Measurements from ENCODE around the gene ZNF862.

Gene ZNF862

DNA sequence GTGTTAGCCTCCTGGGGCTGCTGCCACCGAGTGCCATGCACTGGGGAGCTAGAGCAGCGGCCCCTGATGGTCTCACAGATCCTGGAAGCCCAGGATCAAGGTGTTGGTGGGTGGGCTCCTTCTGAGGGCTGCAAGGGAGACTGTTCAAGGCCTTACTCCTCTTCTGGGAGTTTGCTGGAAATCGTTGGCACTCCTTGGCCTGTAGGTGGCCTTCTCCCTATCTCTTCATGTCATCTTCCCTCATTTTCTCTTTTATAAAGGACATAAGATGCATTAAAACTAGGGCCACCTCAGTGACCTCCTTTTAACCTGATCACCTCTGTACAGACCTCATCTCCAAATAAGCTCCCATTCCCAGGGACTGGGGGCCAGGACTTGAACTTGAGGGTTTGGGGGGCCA lies 27.0 kb upstream of the ZNF862 start:
- no peak for DNase-seq (ENCODE audit: low read depth in 1 of 2, low spot score in 1 of 2)

DNA sequence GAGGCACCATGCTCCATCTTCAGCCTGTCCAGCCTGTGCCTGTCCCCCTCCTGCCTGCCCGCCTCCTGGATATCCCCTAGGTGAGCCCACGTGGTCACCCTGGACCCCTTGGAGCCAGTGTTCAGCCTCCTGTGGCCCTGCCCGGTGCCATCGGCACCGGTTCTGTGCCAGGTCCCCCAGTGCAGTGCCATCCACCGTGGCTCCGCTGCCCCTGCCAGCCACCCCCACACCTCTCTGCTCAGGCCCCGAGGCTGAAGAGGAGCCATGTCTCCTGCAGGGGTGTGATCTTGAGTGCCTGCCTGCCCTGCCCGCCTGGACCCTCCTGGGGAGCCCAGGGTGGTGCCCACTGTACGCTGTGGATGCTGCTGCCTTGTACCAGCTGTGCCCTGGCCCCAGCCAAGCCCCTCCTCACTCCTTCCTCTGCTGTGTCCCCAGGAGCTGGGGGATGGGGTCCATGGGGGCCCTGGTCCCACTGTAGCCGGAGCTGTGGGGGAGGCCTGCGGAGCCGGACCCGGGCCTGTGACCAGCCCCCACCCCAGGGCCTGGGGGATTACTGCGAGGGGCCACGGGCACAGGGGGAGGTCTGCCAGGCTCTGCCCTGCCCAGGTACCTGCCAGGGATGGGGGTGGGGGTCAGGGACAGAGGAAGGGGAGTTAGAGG lies 26.2 kb upstream of the ZNF862 start:
- DNase-seq (ENCODE audit: low read depth in 1 of 2, low spot score in 1 of 2): no peak

DNA sequence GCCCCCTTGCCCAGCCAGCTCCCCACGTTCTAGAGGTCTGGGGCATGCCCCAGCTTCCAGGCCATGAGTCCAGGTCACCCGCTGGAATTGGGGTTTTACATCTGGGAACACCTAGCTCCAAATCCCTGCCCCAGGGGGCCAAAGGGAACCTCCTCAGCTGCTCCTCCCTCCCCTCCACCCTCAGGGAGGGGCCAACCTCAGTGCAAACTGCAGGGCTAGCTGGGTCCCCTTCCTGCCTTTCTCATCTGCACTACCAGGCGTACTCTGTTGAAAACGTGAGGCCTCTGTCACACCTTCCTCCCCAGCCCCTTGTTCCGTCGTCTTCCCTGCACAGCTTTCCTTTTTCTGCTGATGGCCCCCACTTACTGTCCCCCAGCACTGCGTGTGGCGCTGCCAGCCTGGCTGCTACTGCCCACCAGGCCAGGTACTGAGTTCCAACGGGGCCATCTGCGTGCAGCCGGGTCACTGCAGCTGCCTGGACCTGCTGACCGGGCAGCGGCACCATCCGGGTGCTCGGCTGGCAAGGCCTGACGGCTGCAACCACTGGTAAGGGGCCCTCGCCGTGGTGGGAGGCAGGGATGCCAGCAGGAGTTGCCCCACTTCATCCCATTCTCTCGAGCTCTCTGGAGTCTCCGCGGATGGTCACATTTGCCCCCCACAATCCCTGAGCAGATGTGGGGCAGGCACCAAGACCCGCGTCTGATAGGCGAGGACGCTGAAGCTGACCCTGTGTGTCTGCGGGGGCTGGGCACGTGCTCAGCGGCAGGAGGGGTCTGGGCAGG lies 24.7 kb upstream of the ZNF862 start:
- DNase-seq (ENCODE audit: low read depth in 1 of 2, low spot score in 1 of 2): no peak

DNA sequence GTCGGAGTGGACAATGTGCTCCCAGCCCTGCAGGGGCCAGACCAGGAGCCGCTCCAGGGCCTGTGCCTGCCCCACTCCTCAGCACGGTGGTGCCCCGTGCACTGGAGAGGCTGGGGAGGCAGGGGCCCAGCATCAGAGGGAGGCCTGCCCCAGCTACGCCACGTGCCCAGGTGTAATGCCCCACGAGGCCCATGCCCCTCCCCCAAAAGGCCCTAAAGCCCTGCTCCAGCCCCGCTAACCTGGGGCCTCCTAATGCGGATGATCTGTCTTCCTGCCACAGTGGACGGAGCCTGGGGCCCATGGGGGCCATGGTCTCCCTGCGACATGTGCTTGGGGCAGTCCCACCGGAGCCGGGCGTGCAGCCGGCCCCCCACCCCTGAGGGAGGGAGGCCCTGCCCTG lies 23.7 kb upstream of the ZNF862 start:
- no peak for DNase-seq (ENCODE audit: low read depth in 1 of 2, low spot score in 1 of 2)

DNA sequence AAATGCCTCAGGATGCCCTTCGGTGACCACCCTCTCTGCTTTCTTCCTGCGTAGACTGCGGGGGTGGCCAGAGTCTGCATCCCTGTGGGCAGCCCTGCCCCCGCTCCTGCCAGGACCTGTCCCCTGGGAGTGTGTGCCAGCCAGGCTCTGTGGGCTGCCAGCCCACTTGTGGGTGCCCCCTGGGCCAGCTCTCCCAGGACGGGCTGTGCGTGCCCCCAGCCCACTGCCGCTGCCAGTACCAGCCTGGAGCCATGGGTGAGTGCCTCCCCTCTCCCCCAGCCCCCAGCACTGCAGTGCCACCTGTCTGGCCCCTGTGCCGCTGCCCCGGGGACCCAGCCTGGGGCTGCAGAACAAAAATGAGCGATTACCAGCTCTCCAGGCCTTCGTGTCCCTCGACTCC lies 23.1 kb upstream of the ZNF862 start:
- DNase-seq (ENCODE audit: low read depth in 1 of 2, low spot score in 1 of 2): no peak

- DNase-seq (ENCODE audit: low read depth in 1 of 2, low spot score in 1 of 2): no peak
Observed at GRCh38 chr7:149815661-149816266, 22.4 kb upstream of the ZNF862 start.

DNA sequence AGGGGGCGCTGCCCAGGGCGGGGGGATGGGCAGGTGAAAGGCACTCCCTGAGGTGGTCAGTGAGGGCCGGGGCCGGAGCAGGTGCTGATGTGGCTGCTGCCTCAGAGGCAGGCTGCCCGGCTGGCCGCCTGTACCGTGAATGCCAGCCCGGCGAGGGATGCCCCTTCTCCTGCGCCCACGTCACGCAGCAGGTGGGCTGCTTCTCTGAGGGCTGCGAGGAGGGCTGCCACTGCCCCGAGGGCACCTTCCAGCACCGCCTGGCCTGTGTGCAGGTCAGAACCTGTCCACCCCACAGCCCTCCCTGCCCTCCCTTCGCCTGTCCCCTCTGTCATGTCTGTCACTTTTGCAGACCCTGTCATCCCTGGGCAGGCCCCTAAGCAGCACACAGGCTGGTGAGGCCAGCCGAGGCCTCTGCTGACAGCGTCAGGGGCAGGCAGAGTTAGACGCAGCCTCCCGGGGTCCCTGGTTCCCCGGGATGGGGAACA lies 21.9 kb upstream of the ZNF862 start:
- DNase-seq (ENCODE audit: low read depth in 1 of 2, low spot score in 1 of 2): no peak

- DNase-seq (ENCODE audit: low read depth in 1 of 2, low spot score in 1 of 2): no peak
Observed at GRCh38 chr7:149816794-149817193, 21.4 kb upstream of the ZNF862 start.

DNA sequence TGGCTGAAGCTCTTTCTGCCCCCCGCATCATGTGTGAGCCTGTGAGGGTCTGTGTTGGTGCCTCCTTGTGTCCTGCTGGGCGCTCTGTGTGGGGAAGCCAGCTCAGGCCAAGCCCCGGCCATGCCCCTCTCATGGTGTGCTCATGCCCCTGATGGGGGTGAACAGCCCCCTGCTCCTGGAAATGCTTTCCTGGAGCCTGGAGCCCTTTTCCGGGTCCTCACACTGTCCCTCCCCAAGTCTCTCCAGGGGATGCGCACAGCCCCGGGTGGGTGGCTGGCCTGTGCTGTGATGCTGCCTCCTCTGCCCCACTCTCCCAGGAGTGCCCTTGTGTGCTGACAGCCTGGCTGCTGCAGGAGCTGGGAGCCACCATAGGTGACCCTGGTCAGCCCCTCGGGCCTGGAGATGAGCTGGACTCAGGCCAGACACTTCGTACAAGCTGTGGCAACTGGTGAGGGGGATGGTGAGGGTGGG lies 20.8 kb upstream of the ZNF862 start:
- DNase-seq (ENCODE audit: low read depth in 1 of 2, low spot score in 1 of 2): no peak

DNA sequence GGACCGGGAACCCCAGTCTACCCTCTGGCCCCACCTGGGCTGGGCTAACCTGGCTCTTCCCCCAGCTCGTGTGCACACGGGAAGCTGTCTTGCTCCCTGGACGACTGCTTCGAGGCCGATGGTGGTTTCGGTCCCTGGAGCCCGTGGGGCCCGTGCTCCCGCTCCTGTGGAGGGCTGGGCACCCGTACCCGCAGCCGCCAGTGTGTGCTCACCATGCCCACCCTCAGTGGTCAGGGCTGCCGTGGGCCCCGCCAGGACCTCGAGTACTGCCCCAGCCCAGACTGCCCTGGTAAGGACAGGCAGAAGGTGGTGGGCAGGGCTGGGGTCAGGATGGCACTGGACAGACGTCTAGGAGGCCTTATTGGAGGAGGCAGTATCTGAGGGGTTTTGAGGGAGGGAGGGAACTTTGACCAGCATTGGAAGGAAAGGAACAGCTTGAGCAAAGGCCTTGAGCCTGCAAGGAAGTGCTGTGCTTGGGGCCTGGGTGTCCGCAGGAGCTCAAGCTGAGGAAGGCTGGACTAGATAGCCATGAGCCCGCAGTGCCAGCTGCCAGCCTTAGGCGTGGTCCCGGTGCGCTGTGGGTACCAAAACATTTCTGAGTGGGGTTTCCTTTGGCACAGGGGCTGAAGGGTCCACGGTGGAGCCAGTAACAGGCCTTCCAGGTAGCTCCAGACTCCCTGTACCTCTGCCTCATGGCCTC lies 20.2 kb upstream of the ZNF862 start:
- no peak for DNase-seq (ENCODE audit: low read depth in 1 of 2, low spot score in 1 of 2)

GRCh38 chr7:149818536-149818840 lies 19.7 kb upstream of the ZNF862 start:
- DNase-seq (ENCODE audit: low read depth in 1 of 2, low spot score in 1 of 2): no peak

DNA sequence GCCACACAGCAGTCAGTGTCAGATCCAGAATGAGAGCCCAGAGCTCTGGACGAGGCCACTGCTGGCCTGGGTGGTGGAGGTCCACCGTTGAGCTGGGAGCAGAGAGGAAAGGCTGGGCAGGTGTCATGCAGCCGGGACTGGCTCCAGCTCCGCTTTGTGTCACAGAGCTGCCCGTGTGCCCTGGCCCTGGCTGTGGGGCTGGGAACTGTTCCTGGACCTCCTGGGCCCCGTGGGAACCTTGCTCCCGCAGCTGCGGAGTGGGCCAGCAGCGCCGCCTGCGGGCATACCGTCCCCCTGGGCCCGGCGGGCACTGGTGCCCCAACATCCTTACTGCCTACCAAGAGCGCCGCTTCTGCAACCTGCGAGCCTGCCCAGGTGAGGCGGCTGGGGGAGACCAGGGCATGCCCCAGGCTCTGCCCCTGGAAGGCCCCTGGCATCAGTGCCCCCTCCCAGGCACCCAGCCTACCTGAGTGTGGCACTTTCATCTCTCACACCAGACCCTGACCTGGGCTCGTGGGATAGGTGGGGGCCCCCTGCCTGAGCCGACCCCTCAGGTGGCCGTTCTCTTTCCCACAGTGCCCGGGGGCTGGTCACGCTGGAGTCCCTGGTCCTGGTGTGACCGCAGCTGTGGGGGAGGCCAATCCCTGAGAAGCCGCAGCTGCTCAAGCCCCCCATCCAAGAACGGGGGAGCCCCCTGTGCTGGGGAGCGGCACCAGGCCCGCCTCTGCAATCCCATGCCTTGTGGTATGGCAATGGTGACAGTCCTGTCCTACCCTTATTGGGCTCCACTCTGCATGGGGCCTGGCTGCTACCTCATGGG lies 18.8 kb upstream of the ZNF862 start:
- no peak for DNase-seq (ENCODE audit: low read depth in 1 of 2, low spot score in 1 of 2)

GRCh38 chr7:149819961-149820340 lies 18.2 kb upstream of the ZNF862 start:
- DNase-seq (ENCODE audit: low read depth in 1 of 2, low spot score in 1 of 2): no peak

- no peak for DNase-seq (ENCODE audit: low read depth in 1 of 2, low spot score in 1 of 2)
Observed at GRCh38 chr7:149820622-149821190, 17.5 kb upstream of the ZNF862 start.

DNA sequence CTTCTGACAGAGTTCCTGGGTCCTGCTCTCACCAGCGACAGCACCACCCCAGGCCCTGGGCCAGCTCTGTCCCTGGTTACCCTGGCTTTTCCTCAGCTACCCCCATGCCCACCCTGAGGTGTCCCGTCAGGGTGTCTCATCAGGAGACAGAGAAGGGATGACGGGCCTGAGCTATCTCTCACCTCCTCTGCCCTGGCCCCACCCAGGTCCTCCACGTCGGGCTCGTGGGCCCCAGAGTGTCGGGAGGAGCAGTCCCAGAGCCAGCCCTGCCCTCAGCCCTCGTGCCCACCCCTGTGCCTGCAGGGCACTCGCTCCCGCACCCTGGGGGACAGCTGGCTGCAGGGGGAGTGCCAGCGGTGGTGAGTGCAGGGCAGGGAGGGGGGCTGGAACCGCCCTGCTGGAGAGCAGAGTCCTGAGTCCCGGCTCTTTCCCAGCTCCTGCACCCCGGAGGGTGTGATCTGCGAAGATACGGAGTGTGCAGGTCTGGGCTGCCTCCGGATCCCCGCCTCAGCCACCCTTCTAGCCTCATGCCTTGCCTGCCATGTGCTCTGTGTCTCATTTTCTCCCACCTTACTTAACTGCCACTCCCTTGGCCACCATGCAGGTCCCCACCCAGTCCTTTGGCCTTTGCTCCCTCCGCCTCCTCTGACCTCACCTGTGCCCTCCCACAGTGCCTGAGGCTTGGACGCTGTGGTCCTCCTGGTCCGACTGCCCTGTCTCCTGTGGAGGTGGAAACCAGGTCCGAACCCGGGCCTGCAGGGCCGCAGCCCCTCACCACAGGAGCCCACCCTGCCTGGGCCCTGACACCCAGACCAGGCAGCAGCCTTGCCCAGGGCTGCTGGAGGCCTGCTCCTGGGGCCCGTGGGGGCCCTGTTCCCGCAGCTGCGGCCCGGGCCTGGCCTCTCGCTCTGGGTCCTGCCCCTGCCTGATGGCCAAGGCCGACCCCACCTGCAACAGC lies 16.7 kb upstream of the ZNF862 start:
- no peak for DNase-seq (ENCODE audit: low read depth in 1 of 2, low spot score in 1 of 2)

DNA sequence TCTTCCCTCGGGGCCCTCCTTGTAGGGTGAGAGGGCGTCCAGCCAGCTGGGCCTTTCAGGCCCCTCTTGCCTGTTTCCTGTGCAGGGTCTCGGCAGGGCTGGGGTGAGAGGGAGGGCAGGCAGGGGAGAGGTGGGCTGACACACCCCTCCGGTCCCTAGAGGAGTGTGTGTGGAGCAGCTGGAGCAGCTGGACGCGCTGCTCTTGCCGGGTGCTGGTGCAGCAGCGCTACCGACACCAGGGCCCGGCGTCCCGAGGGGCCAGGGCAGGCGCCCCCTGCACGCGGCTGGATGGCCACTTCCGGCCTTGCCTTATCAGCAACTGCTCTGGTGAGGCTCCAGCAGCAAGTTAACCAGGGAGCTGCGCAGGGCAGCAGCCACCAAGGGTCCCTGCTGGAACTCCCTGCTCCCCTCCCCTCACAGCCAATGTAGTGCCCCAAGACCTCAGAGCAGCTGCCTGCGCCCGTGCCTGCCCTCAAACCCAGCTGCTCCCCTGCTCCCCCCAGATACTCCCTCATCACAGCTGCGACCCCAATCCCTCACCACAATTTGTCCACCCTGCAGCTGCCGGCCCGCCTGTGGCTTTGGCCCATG lies 15.7 kb upstream of the ZNF862 start:
- no peak for DNase-seq (ENCODE audit: low read depth in 1 of 2, low spot score in 1 of 2)

DNA sequence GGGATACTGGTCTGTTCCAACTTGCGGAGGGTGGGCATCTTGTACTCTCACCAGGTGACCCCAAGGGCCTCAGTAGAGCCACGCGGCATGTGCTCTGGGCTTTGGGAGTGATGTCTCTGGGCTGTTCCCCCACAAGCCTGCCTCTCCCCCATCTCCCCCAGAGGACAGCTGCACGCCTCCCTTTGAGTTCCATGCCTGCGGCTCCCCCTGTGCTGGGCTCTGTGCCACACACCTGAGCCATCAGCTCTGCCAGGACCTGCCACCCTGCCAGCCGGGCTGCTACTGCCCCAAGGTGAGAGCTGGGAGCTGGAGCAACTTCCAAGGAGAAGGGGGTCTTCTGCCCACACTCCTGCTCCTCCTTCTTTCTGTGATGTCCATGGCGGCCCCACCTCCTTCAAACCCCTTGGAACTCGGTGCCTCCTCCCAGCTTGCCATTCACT lies 15.0 kb upstream of the ZNF862 start:
- no peak for DNase-seq (ENCODE audit: low read depth in 1 of 2, low spot score in 1 of 2)

DNA sequence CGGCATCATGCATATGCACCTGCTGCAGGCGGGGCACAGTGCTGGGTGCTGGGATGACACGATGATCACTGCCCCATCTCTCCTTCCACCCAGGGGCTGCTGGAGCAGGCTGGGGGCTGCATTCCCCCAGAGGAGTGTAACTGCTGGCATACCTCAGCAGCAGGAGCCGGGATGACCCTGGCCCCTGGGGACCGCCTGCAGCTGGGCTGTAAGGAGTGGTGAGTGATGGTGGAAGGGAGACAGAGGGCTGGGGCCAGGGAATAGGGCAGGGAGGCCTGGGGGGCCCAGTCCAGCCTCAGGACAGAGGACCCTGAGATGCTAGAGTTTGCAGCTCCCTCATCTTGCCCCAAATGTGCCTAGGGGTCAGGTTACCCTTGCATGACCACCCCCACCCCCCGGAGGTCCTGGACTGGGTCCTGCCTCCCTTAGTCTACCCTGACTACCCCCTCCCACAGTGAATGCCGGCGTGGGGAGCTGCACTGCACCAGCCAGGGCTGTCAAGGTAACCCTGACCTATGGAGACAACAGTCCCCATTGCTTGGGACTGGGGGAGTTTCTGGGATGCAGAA lies 14.5 kb upstream of the ZNF862 start:
- DNase-seq (ENCODE audit: low read depth in 1 of 2, low spot score in 1 of 2): no peak

- DNase-seq (ENCODE audit: low read depth in 1 of 2, low spot score in 1 of 2): no peak
Observed at GRCh38 chr7:149824301-149824741, 13.9 kb upstream of the ZNF862 start.
